A204.1 (cell line): Measurements from ENCODE around the gene FBXO8.

Source experiments
- FAIRE-seq: peaks from 2 replicates; lab custom pipeline; 2012; peaks lifted over from hg19 to GRCh38; lab: Jason Lieb, UNC

The FBXO8 gene

DNA sequence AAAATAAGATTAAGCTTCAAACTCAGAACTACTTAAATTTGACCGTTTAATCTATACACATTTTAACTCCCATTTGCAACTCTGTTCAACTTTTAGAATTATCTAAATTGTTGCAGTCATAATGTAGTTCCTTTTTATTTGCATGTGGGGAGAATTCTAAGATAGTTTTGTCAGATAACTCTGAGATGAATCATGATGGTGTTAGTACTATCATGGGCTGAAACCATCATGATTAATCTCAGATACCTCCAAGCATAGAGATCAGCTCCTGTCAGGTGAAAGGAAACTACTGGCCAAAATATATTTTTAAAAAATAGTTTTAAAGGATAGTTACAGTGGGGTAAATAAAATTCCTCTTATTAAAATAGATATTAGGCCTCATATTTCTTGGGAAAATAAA, 39.0 kb downstream of the FBXO8 start:
- no peak for FAIRE-seq

DNA sequence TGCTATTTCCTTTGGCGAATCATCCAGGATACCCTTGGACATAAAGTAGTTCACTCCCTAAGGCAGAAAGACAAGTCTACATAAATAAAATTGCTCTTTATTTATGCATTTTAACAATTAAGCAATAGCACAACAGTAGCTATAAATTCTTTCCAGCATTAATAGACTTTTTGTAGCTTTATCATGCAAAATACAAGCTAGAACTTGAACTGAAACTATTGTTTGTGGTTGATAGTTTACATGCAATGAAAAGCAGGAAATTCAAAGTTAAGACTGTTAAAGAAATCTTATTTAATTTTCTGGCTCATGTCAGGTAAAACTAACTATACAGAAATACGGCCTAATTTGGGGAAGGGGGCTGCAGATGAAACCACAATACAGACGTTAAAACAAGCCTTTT, 42.3 kb downstream of the FBXO8 start:
- no peak for FAIRE-seq

DNA sequence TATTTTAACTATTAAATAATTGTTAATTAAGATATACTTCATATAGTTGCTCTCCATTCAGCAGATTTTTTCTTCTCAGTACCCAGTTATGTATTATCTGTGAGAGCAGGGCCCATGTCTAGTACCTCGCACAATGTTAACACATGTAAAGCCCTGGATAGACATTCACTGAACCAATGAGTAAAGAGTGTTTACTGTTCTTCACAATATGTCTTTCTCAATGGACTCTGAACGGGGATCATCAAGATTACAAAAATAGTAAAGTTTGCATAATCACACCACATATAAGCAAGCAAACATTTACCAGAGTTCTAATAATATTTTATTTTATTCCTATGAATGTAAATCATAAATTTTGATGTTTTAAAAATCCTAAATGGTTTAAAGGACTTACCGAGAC, 47.1 kb downstream of the FBXO8 start:
- peak; percentile 85 for FAIRE-seq

DNA sequence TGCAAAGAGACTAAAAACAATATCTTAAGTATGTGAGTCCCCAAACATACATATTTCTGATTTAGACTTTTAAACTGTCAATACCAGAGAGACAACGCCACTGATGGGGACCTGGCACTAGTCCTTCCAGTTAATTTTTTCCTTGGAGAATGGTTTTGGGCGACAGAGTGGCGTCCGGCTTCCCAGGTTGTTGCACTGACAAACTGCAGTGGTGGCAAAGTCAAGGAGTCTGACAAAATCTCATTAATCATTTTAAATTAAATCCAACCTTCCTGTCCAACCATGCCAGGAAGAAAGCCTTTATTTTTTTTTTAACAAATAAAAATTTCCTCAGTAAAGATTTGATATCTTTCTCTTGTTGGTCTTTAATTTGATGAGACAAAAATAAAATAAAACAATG, 52.8 kb downstream of the FBXO8 start:
- no peak for FAIRE-seq

DNA sequence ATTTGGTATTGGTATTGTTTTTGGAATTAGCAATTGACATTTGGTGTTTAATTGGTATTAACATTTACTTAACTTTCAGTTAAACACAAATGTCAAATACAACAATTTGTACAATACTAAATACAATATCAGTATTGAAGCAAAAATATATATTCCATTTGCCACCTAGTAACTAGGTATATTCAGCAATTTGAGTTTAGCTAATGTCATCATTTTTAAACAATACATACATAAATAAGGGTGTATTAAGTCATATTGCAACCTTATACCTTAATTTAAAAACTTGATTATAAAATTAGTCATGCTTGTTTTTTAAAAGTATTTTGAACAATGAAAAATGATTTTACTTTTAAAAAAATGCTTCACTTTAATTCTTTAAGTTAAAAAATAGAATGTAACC, 53.3 kb downstream of the FBXO8 start:
- FAIRE-seq = peak; percentile 91

DNA sequence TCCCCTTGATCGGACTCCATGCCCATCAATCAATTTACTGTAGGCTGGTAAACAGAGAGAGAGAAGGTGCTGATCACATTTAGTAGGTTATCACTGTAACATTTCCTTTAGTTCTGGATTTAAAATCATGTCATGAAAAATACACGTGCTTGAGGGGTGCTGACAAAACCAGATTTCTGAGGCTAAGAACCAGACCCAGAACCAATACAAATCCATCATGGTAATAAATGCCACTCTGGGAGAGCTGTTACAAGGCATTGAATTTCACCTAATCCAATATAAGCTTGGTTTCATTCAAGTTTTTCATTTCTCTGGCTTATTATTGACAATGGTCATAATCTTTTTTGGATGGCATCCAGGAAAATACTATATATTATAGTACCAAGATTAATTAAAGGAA, 54.5 kb downstream of the FBXO8 start:
- no peak for FAIRE-seq

DNA sequence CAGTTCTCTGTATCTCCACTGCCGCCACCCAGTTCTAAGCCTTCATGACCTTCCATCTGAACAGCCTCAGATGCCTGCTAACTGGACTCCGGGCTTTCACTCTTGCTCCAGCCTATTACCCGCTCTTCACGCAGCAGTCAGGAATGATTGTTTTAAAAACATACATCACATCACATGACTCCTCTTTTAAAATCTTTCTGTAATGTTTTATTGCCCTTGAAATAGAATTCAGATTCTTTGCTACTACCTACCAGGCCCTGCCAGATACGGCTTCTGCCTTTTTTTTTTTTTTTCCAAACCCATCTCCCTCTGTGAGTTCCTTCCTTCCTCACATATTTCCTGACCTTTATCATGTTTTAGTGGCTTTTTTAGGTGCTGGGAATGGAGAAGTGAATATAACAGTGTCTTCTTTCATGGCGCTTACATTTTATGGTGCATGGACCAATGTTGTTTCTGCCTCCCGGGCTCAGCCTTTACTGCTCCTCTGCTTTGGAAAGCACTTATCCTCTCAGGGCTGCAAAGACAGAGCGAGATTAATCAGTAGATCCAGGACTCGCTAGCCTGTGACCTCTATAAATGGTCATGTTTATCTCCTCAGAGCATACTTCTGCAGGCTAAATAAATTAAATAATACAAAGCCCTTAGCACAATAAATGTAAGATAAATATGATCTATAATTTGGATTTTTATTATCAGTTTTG, 58.0 kb downstream of the FBXO8 start:
- FAIRE-seq = peak; percentile 81

DNA sequence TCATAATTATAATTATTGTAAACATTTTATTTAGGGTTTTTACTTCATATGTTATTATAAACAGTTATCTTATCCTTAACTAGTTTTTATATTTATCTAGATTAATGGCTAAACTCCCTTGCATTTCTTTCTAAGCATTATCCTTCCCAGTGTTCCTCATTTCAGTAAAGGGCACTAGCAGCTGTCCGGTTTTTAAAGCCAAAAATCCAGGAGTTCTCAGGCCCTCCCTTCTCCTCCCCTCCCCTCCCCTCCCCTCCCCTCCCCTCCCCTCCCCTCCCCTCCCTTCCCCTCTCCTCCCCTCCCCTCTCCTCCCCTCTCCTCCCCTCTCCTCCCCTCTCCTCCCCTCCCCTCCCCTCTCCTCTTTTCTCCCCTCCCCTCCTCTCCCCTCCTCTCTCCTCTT, 58.9 kb downstream of the FBXO8 start:
- no peak for FAIRE-seq

DNA sequence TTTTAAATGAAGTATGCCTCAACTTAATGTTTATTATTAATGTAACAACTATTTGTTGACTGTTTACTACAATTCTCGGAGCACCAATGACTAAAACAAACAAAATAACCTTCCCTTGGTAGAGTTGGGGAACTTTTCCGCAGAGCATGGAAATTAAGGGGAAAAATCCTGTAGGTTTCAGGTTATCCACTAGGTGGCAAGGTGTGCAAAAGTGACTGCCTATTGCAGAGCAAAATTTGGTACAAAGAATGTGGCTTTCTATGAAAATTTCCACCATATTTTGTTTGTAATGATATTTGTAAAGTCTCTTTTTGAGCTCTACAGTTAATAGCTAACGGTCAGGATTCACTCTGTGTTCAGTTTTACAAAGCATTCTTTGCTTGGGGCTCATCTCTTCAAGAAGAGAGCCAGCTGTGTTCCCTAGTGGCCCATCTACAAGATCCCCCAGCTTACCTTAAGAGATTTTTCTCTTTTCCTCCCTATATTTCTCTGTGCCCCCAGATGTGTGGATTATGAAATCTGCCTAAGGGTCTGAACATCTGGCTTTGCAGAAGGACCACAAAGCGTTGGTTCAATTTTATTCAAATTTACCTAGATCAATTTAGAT, 61.1 kb downstream of the FBXO8 start:
- FAIRE-seq = peak; percentile 96

DNA sequence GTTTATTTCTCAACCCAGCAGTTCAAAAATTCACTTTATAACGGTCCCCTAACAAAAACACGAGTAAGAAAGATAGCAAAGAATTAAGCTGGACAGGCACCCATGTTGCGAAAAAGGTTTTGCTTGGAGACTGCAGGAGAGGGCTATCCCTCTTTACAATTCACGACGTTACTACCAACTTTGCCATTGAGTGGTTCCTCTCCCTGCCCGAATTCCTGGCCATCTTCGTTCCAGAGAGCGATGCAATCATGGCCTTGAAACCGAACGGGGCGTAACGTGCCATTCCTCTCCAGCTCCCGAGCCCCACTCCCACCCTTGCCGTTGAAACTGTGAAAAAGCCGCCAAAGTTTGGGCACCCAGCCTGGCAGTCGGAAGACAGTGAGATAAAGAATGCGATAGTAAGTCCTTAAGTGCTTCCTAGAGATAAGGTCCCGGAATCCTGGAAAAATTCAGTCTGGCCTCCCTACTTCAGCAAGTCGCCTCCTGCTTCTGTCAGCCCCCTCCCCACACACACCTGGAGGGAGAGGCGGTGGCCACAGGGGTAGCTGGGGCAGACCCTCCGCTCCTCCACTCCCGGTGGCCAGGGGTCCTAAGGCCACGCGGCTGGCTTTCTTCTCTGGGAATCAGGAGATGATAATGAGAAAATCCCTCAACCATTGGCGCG, 65.2 kb downstream of the FBXO8 start:
- peak; percentile 88 for FAIRE-seq

DNA sequence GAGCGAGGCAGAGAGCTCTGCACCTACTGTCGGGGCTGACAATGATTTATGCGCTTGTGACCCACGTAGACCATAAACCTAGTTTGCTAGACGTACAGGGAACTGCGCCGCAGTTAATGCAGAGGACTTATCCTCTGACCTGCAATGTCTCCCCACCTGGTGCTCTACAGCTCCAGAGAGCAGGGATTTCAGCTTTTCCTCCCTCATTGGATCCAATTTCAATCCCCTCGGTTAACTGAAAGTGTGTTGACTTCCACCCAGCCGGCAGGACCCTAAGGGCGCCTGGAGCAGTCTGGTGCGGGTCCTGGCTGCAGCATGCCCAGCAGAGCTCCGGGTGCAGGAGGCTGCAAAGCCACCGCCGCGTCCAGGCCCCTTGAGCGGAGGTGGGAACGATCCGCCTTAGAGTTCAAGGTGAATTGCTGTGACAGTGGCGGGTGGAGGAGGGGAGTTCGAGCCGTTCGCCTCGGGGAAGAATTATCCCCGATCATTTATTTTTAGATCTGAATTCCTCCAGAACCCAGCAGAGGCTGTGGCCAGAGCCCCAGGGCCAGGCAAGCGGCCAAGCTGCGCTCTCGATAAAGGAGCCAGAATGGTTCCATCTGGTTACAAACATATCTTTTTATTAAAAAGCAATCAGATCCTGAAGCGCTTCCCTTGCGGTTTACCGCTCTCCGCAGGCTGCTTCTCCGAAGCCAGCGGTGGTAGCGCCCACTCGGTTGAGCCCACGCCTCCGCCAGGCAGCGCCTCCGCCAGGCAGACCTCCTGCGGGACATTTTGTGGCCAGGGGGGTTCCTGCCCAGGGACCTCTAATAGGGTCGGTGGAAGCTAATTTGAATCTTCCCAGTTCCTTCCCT, 66.0 kb downstream of the FBXO8 start:
- FAIRE-seq = no peak

DNA sequence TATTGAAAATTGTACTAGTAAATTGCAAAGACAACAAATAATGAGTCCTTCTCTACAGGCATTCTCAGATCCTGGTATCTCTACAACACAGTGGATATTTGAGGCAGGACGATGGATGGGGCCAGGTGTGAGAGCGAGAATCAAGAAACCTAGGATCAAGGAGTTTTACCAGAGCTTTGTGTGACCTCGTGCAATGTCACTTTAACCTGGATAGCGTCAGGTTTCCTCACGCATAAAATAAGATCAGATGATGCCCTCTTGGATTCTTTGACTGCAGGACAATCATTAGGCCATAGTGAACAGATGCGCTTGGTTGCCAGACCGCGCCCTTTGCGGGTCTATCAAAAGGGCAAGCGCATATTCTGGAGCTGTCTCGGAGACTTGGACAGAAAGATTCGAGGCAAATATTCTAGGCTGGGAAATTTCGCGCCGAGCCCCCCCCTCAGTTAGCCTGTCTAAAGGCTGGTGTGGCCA, 66.6 kb downstream of the FBXO8 start:
- no peak for FAIRE-seq

DNA sequence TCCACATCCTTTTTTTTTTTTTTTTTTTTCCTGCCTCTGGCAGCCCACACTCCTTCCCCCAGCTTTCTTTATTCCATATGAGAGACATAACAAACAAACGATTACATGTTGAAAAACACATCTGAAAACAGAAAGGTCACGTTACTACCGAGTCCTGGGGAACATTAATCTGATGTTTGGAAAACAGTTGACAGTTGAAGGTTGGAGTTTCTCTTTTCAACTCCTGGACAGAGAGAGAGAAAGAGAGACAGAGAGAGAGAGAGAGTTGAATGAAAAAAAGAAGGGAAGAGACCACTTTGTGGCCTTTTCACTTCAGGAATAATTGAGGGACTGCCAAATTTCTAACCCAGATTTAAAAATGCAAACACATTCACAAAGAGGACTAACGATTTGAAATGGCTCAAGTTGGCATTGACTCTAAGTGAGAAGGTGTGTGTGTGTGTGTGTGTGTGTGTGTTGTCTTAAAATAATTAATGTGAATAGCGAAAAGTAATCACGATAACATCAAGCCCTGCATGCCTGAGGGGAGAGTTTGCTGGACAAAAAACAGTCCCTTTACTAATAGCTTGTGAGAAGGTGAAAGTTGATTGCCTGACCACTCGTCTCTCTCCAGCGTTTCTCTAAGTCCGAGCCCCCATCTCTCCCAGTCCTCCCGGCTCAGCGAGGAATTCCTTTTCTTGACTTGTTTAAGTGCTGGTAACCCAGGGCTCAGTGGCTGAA, 67.3 kb downstream of the FBXO8 start:
- FAIRE-seq = peak; percentile 97

DNA sequence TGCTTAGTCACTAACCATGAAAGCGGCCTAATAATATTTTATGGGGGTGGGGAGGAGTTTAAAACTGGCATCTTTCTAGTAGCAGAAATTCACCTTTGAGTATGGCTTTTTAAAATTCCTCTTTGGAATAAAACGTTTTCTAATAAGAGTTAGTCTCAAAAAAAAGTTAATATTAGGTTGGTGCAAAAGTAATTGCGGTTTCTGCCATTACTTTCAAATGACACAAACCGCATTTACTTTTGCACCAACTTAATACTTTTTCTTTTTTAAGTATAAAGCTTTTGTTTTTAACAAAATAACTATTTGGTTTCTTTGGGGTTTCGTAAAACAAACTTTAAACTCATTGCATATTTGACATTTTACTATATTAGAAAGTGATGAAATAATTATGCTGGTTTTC, 68.4 kb downstream of the FBXO8 start:
- no peak for FAIRE-seq

DNA sequence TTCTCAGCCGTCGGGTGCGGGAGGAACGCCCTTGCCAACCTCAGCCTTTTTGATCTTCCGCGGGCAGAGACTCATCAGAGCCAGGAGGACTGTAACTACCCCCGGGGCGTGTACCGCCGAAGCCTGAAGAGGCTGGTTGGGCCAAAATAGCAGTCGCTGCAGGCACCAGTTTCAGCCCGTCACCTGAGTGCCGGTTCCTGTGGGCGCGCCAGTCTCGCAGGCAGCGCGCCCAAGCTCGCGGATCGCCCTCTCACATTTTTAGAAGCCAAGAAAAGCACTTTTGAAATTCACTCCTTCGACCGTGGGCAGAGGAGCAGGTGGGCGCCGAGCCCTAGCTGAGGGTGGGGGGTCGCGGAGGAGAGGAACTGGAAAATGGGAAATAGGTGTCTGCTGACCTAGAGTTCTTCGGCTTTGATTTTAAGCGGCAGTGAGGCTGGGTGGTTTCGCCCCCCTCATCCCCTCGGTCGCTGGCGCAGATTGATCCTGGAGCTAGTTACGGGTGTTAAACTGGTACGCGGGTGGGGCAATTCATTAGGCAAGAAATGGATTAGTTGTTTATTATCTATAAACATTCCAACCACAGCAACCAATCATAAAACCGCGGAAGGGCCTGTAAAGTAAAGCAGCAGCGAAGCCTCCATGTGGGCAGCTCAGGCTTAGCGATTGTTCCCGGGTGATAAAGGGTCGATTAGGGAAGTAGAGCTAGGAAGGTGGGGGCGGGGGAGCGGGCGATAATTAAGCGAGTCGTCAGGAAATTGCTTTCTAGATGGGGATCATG, 69.2 kb downstream of the FBXO8 start:
- no peak for FAIRE-seq

DNA sequence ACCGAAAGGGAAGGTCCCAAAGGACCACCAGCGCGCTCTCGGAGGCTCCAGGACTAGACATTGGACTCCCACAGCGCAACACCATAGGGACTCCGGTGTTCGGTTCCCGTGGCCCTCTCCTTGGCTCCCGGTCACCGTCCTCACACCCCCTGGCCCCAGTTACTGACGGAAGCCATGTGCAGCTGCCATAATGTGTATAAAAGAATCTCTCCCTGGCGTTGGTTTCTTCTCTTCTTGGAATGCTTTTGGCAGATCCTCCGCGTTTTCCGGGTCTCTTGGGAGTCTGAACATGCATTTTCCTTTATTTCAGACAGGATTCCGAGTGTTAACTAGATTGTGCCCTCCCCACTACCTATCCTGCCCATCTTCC, 69.8 kb downstream of the FBXO8 start:
- peak; percentile 81 for FAIRE-seq

DNA sequence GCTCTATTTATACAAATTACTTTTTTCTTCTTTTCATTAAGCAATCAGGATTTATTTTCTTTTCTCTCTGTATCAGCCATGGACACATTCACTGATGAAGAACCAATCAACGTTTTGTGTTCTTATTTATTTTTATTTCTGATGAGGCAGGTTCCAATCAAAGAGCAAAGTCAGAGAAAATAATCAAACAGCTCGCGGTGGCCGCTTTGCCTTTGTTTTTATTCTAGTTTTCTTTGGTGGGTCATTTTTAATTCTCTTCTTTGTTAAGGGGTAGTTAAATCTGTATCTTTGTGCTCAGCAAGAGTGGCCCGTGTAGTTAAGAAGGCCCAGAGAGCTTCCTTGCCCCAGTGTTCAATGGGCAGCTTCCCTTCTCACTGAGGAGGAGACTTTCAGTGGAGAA, 71.4 kb downstream of the FBXO8 start:
- FAIRE-seq = no peak

DNA sequence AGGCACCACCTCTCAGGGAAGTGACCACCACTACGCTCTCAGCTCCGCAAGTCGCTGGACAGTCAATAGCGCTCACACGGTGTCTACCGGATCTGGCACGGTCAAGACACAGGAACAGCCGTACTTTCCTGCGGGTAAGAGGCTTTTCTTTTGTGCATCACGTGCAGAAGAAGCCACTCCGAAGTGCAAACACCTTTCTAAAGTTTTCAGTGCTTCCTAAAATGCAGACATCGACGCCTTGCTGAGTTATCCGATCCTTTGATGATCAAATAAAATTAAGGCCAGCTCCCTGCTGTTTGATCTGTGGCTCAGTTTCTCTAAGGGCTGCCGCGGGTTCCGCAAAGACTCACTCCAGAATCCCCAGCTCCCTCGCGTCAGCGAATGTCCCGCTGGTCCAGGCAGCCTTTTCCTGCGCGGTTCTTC, 71.8 kb downstream of the FBXO8 start:
- no peak for FAIRE-seq

DNA sequence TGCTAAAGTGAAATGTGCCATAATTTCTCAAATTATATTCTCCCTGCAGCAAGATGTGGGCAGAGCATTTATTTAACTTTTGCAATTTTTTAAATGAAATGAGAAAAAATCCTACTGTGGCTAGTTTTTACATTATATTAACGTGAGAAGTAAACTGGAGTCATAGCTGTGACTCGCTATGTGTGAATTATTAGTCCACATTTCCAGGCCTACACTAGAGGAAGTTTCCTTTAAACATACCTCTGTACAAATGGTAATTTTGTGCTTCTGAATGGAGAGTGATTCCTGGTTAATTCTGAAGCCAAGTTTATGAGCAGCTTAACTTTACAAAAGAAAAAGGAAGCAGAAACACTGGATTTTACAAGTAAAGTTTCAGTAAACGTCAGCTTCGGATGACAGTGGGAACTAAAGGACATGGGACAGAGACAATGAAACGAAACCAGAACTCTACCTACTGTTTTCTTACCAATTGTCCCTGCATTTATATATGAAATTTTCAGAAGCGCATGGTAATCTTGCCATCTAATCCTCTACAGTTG, 72.4 kb downstream of the FBXO8 start:
- FAIRE-seq = no peak

DNA sequence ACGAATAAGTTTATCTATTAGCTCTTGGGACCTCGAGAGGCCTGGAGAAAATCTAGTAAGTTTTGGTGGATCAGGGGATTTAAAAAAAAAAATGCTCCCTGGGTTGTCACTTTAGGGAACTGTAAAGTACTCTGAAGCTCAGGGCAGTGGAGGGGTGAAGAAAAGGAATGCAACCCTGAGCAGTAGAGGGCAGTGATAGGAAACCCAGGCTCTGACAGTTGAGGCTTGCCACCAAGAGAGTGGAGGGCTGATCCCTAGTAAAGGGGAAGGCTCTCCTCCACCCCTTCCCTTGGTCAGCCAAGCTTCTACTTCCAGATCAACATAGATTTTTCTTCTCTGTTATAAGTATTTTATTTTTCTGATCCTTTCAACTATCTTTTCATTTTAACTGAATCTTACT, 73.1 kb downstream of the FBXO8 start:
- no peak for FAIRE-seq

DNA sequence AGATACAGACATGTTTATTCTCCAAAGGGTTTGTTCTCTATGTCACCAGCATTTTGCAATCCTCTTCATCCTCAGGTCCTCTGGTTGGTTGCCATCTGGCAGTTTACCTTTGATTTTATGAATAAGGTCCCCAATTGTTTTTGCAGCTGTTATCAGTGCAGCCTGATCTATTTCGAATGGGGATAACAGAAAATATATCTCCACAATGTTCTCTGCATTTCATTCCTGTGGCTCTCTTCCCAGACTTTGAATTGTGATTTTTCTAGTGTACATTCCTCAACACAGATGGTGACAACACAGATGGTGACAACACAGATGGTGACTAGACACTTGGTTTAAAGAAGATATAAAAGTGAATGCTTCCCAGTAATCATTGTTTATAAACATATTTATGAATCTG, 74.1 kb downstream of the FBXO8 start:
- FAIRE-seq = no peak
